ENCODE measurements around the gene ZCWPW1.
"Not testable (repeated sequence)": the region's sequence is repeated elsewhere in the genome, so short reads cannot be mapped to it uniquely, and the experiment has no call there.

Gene ZCWPW1

GRCh38 chr7:100453854-100454253, 25.4 kb upstream of the ZCWPW1 start:
- DNase-seq: not testable (repeated sequence)

- no peak for DNase-seq
Measured at GRCh38 chr7:100452513-100452912, 24.0 kb upstream of the ZCWPW1 start.

- DNase-seq: no peak
Measured at GRCh38 chr7:100449190-100449795, 20.8 kb upstream of the ZCWPW1 start.

GRCh38 chr7:100447363-100447762, 18.9 kb upstream of the ZCWPW1 start:
- DNase-seq: not testable (repeated sequence)

GRCh38 chr7:100446040-100446439, 17.5 kb upstream of the ZCWPW1 start:
- DNase-seq: no peak

GRCh38 chr7:100444311-100445278, 16.1 kb upstream of the ZCWPW1 start:
- no peak for DNase-seq

- no peak for DNase-seq
Measured at GRCh38 chr7:100443096-100443840, 14.8 kb upstream of the ZCWPW1 start.

GRCh38 chr7:100441641-100442535, 13.4 kb upstream of the ZCWPW1 start:
- DNase-seq: no peak

GRCh38 chr7:100439244-100439643, 10.7 kb upstream of the ZCWPW1 start:
- DNase-seq: not testable (repeated sequence)

GRCh38 chr7:100438731-100439130, 10.2 kb upstream of the ZCWPW1 start:
- not testable (repeated sequence) for DNase-seq

- DNase-seq: no peak
Measured at GRCh38 chr7:100438172-100438571, 9.7 kb upstream of the ZCWPW1 start.

- no peak for DNase-seq
Measured at GRCh38 chr7:100437150-100438100, 8.9 kb upstream of the ZCWPW1 start.

GRCh38 chr7:100435401-100436304, 7.2 kb upstream of the ZCWPW1 start:
- no peak for DNase-seq

- DNase-seq: no peak
Measured at GRCh38 chr7:100434297-100435144, 6.0 kb upstream of the ZCWPW1 start.

- DNase-seq: no peak
Measured at GRCh38 chr7:100433592-100434296, 5.2 kb upstream of the ZCWPW1 start.

- no peak for DNase-seq
Measured at GRCh38 chr7:100433276-100433591, 4.7 kb upstream of the ZCWPW1 start.

- DNase-seq: no peak
Measured at GRCh38 chr7:100432621-100433275, 4.2 kb upstream of the ZCWPW1 start.

GRCh38 chr7:100432053-100432452, 3.5 kb upstream of the ZCWPW1 start:
- no peak for DNase-seq
